Measurements from ENCODE around the gene KDM4B. TPM values are rescaled to one million over a fixed set of nuclear protein-coding genes. Genes with fewer than 3 reads are reported as not detected.

KDM4B gene
- total and polyA plus RNA-seq, 2 of the 8 experiments (the other 6 are each of a cell fraction or from before 2014, with no cell fraction given), result 12.0 to 31.9 TPM

DNA sequence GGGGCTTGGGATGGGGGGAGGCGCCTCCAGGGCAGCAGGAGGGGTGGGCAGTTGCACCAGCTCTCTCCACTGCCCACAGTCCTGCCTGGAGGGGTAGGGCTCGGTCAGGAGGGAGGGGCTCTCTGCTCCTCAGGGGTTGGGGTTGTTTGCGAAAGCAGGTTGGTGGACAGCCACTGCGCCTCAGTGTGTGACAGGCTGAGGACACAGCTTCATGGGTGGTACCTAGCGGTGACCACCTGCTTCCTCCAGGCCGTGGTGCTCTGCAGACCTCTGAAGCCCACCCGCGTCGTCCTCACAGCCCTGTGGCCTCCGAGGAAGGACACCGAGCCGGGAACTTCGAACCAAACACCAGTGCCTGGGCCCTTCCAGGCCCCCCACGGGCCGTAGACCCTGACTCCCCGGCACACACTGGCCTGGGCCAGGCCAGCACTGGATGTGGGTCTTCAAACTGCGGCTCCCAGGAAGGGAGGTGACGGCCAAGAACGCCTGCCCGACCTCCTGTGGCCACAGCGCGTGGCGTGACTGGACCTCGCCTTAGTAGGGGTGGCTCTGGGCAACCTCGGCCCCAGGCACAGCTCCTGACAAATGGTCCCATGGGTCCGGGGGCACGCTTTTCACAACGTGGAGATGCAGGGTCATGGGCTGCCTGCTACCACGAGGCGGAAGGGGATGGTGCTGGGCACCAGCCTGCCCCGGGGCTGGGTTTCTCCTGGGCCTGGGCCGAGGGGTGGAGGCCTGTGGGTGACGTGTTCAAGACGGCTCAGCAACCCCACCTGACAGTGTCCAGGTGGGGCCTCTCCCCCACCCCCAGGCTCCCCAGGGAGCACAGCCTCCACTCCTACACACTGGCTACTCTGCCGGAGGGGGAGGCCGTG is 173.2 kb downstream of the KDM4B start (continued):
- no peak for TF ChIP-seq CHD1 (IDR thresholded peaks at IDR 0.05; ENCODE audit: low read depth, low read length)
- TF ChIP-seq, protein P1, sequence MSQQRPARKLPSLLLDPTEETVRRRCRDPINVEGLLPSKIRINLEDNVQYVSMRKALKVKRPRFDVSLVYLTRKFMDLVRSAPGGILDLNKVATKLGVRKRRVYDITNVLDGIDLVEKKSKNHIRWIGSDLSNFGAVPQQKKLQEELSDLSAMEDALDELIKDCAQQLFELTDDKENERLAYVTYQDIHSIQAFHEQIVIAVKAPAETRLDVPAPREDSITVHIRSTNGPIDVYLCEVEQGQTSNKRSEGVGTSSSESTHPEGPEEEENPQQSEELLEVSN (IDR thresholded peaks at IDR 0.05), result no peak
- TF ChIP-seq TAF1 (IDR thresholded peaks at IDR 0.05; ENCODE audit: low read depth, low read length), result no peak
